ENCODE data around the gene GABARAPL2. TPM values are rescaled to one million over a fixed set of nuclear protein-coding genes. Genes with fewer than 3 reads are reported as not detected.
A peak's percentile ranks its signal among the peaks of the same experiment; 100 is the strongest.
"Not testable (repeated sequence)": the region's sequence is repeated elsewhere in the genome, so short reads cannot be mapped to it uniquely, and the experiment has no call there.

Gene GABARAPL2
- 307 TPM for polyA plus RNA-seq

- Mint-ChIP-seq H3K4me3 (peak within 1 kb of the TSS; percentile 85 to 99 (median 97)), H3K9me3 (no peaks in the 10 kb centered on the region), H3K36me3 (peaks cover 2% of the 10 kb centered on the region), H3K4me1 (peaks cover 9 to 38% (median 13%) of the 10 kb centered on the region in 3 donors), H3K27me3 (no peaks in the 10 kb centered on the region), H3K27ac (peak within 1 kb of the TSS; percentile 87 to 99 (median 99))
Observed at GRCh38 chr16:75566040-75566757, at the start of gene GABARAPL2. Gene GABARAPL2 (plus strand): TSS chr16:75566379. CDS start chr16:75566487, 108 bp downstream.

- Mint-ChIP-seq H3K4me3 (peak overlapping the region in 1 of 4 donors; percentile 35), H3K4me1 (peaks cover 8 to 13% (median 10%) of the 10 kb centered on the region in 3 donors), H3K27me3 (no peaks in the 10 kb centered on the region), H3K27ac (no peak overlapping the region), H3K9me3 (no peaks in the 10 kb centered on the region), H3K36me3 (no peaks in the 10 kb centered on the region)
Observed at GRCh38 chr16:75519175-75519574, 47.0 kb upstream of the GABARAPL2 start.

- Mint-ChIP-seq H3K4me1 (peaks cover 4 to 8% (median 5%) of the 10 kb centered on the region in 3 donors), H3K9me3 (no peaks in the 10 kb centered on the region), H3K36me3 (no peaks in the 10 kb centered on the region), H3K27me3 (no peaks in the 10 kb centered on the region), H3K27ac (no peak overlapping the region), H3K4me3 (peak overlapping the region in 1 of 4 donors; percentile 2)
Observed at GRCh38 chr16:75526032-75526790, 40.0 kb upstream of the GABARAPL2 start.

GRCh38 chr16:75527825-75528299 is 38.3 kb upstream of the GABARAPL2 start:
- Mint-ChIP-seq H3K27me3 (no peaks in the 10 kb centered on the region), H3K4me3 (no peak overlapping the region), H3K9me3 (no peaks in the 10 kb centered on the region), H3K27ac (no peak overlapping the region), H3K4me1 (peaks cover 2 to 6% (median 6%) of the 10 kb centered on the region in 3 donors), H3K36me3 (no peaks in the 10 kb centered on the region)

- no peak overlapping the region for H3K27ac Mint-ChIP-seq
- no peak overlapping the region for H3K4me3 Mint-ChIP-seq
- peaks cover 2 to 6% (median 6%) of the 10 kb centered on the region in 3 donors for H3K4me1 Mint-ChIP-seq
- no peaks in the 10 kb centered on the region for H3K27me3 Mint-ChIP-seq
- no peaks in the 10 kb centered on the region for H3K9me3 Mint-ChIP-seq
- no peaks in the 10 kb centered on the region for H3K36me3 Mint-ChIP-seq
Observed at GRCh38 chr16:75529056-75529905, 36.9 kb upstream of the GABARAPL2 start.

- H3K9me3 Mint-ChIP-seq = no peaks in the 10 kb centered on the region
- H3K4me1 Mint-ChIP-seq = peaks cover 2 to 6% (median 6%) of the 10 kb centered on the region in 3 donors
- no peak overlapping the region for H3K27ac Mint-ChIP-seq
- H3K27me3 Mint-ChIP-seq = no peaks in the 10 kb centered on the region
- H3K36me3 Mint-ChIP-seq = no peaks in the 10 kb centered on the region
- H3K4me3 Mint-ChIP-seq = no peak overlapping the region
Observed at GRCh38 chr16:75529959-75530358, 36.2 kb upstream of the GABARAPL2 start.

GRCh38 chr16:75532142-75532765 is 33.9 kb upstream of the GABARAPL2 start:
- H3K36me3 Mint-ChIP-seq = no peaks in the 10 kb centered on the region
- no peak overlapping the region for H3K27ac Mint-ChIP-seq
- H3K4me3 Mint-ChIP-seq = peak overlapping the region in 1 of 4 donors; percentile 69
- H3K4me1 Mint-ChIP-seq = peaks cover 2 to 6% (median 6%) of the 10 kb centered on the region in 3 donors
- H3K9me3 Mint-ChIP-seq = no peaks in the 10 kb centered on the region
- no peaks in the 10 kb centered on the region for H3K27me3 Mint-ChIP-seq

- H3K9me3 Mint-ChIP-seq = no peaks in the 10 kb centered on the region
- no peak overlapping the region for H3K27ac Mint-ChIP-seq
- peaks cover 2 to 6% (median 4%) of the 10 kb centered on the region in 3 donors for H3K4me1 Mint-ChIP-seq
- H3K36me3 Mint-ChIP-seq = no peaks in the 10 kb centered on the region
- no peaks in the 10 kb centered on the region for H3K27me3 Mint-ChIP-seq
- no peak overlapping the region for H3K4me3 Mint-ChIP-seq
Observed at GRCh38 chr16:75532791-75533190, 33.4 kb upstream of the GABARAPL2 start.

GRCh38 chr16:75534560-75535205 is 31.5 kb upstream of the GABARAPL2 start:
- no peaks in the 10 kb centered on the region for H3K36me3 Mint-ChIP-seq
- peaks cover 0 to 1% (median 0%) of the 10 kb centered on the region in 3 donors for H3K4me1 Mint-ChIP-seq
- no peaks in the 10 kb centered on the region for H3K9me3 Mint-ChIP-seq
- no peak overlapping the region for H3K27ac Mint-ChIP-seq
- H3K27me3 Mint-ChIP-seq = no peaks in the 10 kb centered on the region
- peak overlapping the region in 1 of 4 donors; percentile 12 for H3K4me3 Mint-ChIP-seq

GRCh38 chr16:75535211-75535843 is 30.9 kb upstream of the GABARAPL2 start:
- peaks cover 0 to 1% (median 0%) of the 10 kb centered on the region in 3 donors for H3K4me1 Mint-ChIP-seq
- H3K9me3 Mint-ChIP-seq = no peaks in the 10 kb centered on the region
- H3K4me3 Mint-ChIP-seq = no peak overlapping the region
- H3K27me3 Mint-ChIP-seq = no peaks in the 10 kb centered on the region
- H3K27ac Mint-ChIP-seq = no peak overlapping the region
- H3K36me3 Mint-ChIP-seq = no peaks in the 10 kb centered on the region

GRCh38 chr16:75535901-75536300 is 30.3 kb upstream of the GABARAPL2 start, which contains the start of gene CHST5:
Gene CHST5 (minus strand): TSS chr16:75536108. CDS start chr16:75530384, 5,724 bp downstream.
- H3K27me3 Mint-ChIP-seq = no peaks in the 10 kb centered on the region
- peaks cover 0 to 1% (median 0%) of the 10 kb centered on the region in 3 donors for H3K4me1 Mint-ChIP-seq
- no peak within 1 kb of the TSS for H3K27ac Mint-ChIP-seq
- no peaks in the 10 kb centered on the region for H3K36me3 Mint-ChIP-seq
- no peak within 1 kb of the TSS for H3K4me3 Mint-ChIP-seq
- no peaks in the 10 kb centered on the region for H3K9me3 Mint-ChIP-seq

- no peaks in the 10 kb centered on the region for H3K36me3 Mint-ChIP-seq
- H3K4me3 Mint-ChIP-seq = no peak overlapping the region
- H3K9me3 Mint-ChIP-seq = no peaks in the 10 kb centered on the region
- H3K27ac Mint-ChIP-seq = no peak overlapping the region
- H3K27me3 Mint-ChIP-seq = no peaks in the 10 kb centered on the region
- no peaks in the 10 kb centered on the region for H3K4me1 Mint-ChIP-seq
Observed at GRCh38 chr16:75537776-75538175, 28.4 kb upstream of the GABARAPL2 start.

GRCh38 chr16:75538882-75539565 is 27.2 kb upstream of the GABARAPL2 start:
- H3K4me3 Mint-ChIP-seq, H3K27me3 Mint-ChIP-seq, H3K4me1 Mint-ChIP-seq, H3K36me3 Mint-ChIP-seq, H3K27ac Mint-ChIP-seq, H3K9me3 Mint-ChIP-seq: not testable (repeated sequence)

Data from IgD-negative memory B cell (primary cell).